K562 (cell line): ENCODE measurements around the gene RBM15. TPM values are rescaled to one million over a fixed set of nuclear protein-coding genes. Genes with fewer than 3 reads are reported as not detected.

Experiments used
- ATAC-seq: fragments of 200-7000 bp; cut with Tn5 transposase; 3 replicates; pipeline ENCODE4 v1.9.1; 2020; ENCODE audit warnings: moderate library complexity
- BruUV-seq: library from RNA; stranded (reverse); fragments of 400-500 nt; replicated peaks from 2 replicates; lab custom pipeline; 2021; lab: Mats Ljungman, UMichigan
- CTCF ChIA-PET: fragments of 300-600 bp; formaldehyde crosslinking; extraction: SDS; loops from one replicate; lab custom pipeline; 2021; ENCODE audit warnings: low intra/inter-chr PET ratio; lab: Yijun Ruan, JAX
- POLR2A ChIA-PET: fragments of 300-600, 350-650 bp; sonication (Branson Sonifier 250); formaldehyde crosslinking; extraction: SDS; loops from one replicate; lab custom pipeline; 2021; ENCODE audit warnings: antibody characterized with exemption, inconsistent platforms; lab: Yijun Ruan, JAX
- DNase-seq, 4 experiments: peaks; one replicate each; pipeline versions ENCODE4 v3.0.0 to v3.0.0-alpha.2; 2011 to 2018; ENCODE audit warnings: low spot score in 3 of 4, mixed read lengths in 3 of 4; ENCODE audit errors: extremely low read depth in 1 of 4
- FAIRE-seq: peaks from 2 replicates; lab custom pipeline; 2011; peaks lifted over from hg19 to GRCh38; lab: Jason Lieb, UNC
- H2AFZ ChIP-seq: 2 replicates; pipeline ENCODE4 v1.6.0; 2011; ENCODE audit warnings: low read depth, low read length, control low read depth, inconsistent platforms
- H3K27ac ChIP-seq: fragments of 200-600 bp; 3 replicates; pipeline ENCODE4 v1.8.0; 2011; ENCODE audit warnings: low read depth, mild to moderate bottlenecking, control low read depth, inconsistent platforms, low read length, moderate library complexity, mixed read lengths; ENCODE audit errors: extremely low read depth
- H3K27me3 ChIP-seq, 2 experiments: fragments of 300-600 bp in 1 of 2; 2 replicates in 1 of 2; 3 replicates in 1 of 2; pipeline versions ENCODE4 v1.6.0 to v1.8.0; 2011; ENCODE audit warnings: inconsistent platforms in 2 of 2, low read length in 2 of 2, mild to moderate bottlenecking in 1 of 2, mixed read lengths in 1 of 2, moderate library complexity in 1 of 2; ENCODE audit not compliant: control insufficient read depth in 2 of 2, insufficient read depth in 2 of 2
- H3K36me3 ChIP-seq: fragments of 300-600 bp; 3 replicates; pipeline ENCODE4 v1.8.0; 2011; ENCODE audit warnings: mild to moderate bottlenecking, low read length, inconsistent platforms; ENCODE audit not compliant: control insufficient read depth, insufficient read depth
- H3K4me1 ChIP-seq, 2 experiments: fragments of 200-600 bp in 1 of 2; replicated peaks in 1 of 2; 2 replicates in 1 of 2; 3 replicates in 1 of 2; pipeline versions ENCODE4 v1.5.1 to v1.8.0; 2011; ENCODE audit warnings: inconsistent platforms in 2 of 2, low read length in 2 of 2, mild to moderate bottlenecking in 1 of 2, mixed read lengths in 1 of 2, moderate library complexity in 1 of 2; ENCODE audit not compliant: control insufficient read depth in 2 of 2, insufficient read depth in 2 of 2
- H3K4me2 ChIP-seq: 2 replicates; pipeline ENCODE4 v1.6.1; 2011; ENCODE audit warnings: low read length, control low read depth, inconsistent platforms, mixed read lengths; ENCODE audit not compliant: insufficient read depth
- H3K4me3 ChIP-seq: fragments of 200-600 bp; sonication (generic), shearing (Covaris generic); 2 replicates; pipeline ENCODE4 v1.5.1; 2016; ENCODE audit warnings: control low read depth, inconsistent platforms
- H3K79me2 ChIP-seq: fragments of 200-600 bp; 3 replicates; pipeline ENCODE4 v1.8.0; 2011; ENCODE audit warnings: low read length, inconsistent platforms; ENCODE audit not compliant: control insufficient read depth, insufficient read depth
- H3K9ac ChIP-seq, 2 experiments: 2 replicates each; pipeline versions ENCODE4 v1.6.0 to v1.6.1; 2011; ENCODE audit warnings: low read depth in 2 of 2, low read length in 2 of 2, control low read depth in 1 of 2, inconsistent platforms in 1 of 2, mild to moderate bottlenecking in 1 of 2, mixed read lengths in 1 of 2; ENCODE audit not compliant: insufficient read depth in 1 of 2
- H3K9me1 ChIP-seq: one replicate; pipeline ENCODE4 v1.6.0; 2011; ENCODE audit warnings: inconsistent platforms, mild to moderate bottlenecking, low read length, moderate library complexity; ENCODE audit not compliant: control insufficient read depth, insufficient read depth
- H3K9me3 ChIP-seq: replicated peaks from 2 replicates; pipeline ENCODE4 v1.5.1; 2011; ENCODE audit warnings: low read depth, low read length, inconsistent platforms; ENCODE audit not compliant: control insufficient read depth, insufficient read depth
- H4K20me1 ChIP-seq: replicated peaks from 2 replicates; pipeline ENCODE4 v1.6.1; 2011; ENCODE audit warnings: low read length, inconsistent platforms, mixed read lengths; ENCODE audit not compliant: control insufficient read depth, insufficient read depth
- NCOA2 ChIP-seq, 2 experiments: fragments of 450-650 bp; IDR thresholded peaks; 2 replicates each; pipeline ENCODE4 v1.6.1; 2018; ENCODE audit warnings: mild to moderate bottlenecking in 2 of 2, moderate library complexity in 1 of 2; ENCODE audit not compliant: partially characterized antibody in 2 of 2
- NFIC ChIP-seq: fragments of 450-650 bp; IDR thresholded peaks from 2 replicates; pipeline ENCODE4 v1.6.1; 2017; ENCODE audit warnings: mild to moderate bottlenecking, inconsistent platforms
- SMC3 ChIP-seq: conservative IDR thresholded peaks from 2 replicates; pipeline ENCODE4 v1.6.1; 2011; ENCODE audit warnings: low read depth, low read length, improper control_type of control experiment; ENCODE audit not compliant: insufficient read depth
- SP1 ChIP-seq: sonication (generic); formaldehyde crosslinking; IDR thresholded peaks from 2 replicates; pipeline ENCODE4 v1.8.1; 2022; ENCODE audit warnings: mild to moderate bottlenecking, missing genetic modification reagents
- TGIF2 ChIP-seq: sonication (generic); formaldehyde crosslinking; IDR thresholded peaks from 2 replicates; pipeline ENCODE4 v1.8.1; 2022; ENCODE audit warnings: mild to moderate bottlenecking, missing genetic modification reagents, moderate library complexity
- ZFPM2 ChIP-seq: fragments of 250-450 bp; sonication (Bioruptor Pico); IDR thresholded peaks from 2 replicates; pipeline ENCODE4 v1.5.1; 2022; ENCODE audit warnings: mild to moderate bottlenecking
- ZNF121 ChIP-seq: sonication (generic); formaldehyde crosslinking; conservative IDR thresholded peaks from 2 replicates; pipeline ENCODE4 v1.8.0; 2022; ENCODE audit warnings: missing genetic modification reagents
- WGBS: fragments of 100-300 bp; shearing (Covaris generic); methylation state at CpG from one replicate; pipeline ENCODE4 v1.1.6; 2016; ENCODE audit warnings: low coverage, mixed read lengths; ENCODE audit not compliant: insufficient coverage; ENCODE audit errors: missing lambda C conversion rate; 5-methylcytosine and 5-hydroxymethylcytosine counted together
- in situ Hi-C: fragments of 300-500 bp; cut with MboI; formaldehyde crosslinking; loops from 4 replicates; pipeline ENCODE4 v1.15.0; 2018; ENCODE audit warnings: inconsistent platforms, mixed read lengths
- intact Hi-C: fragments of 100-400 bp; cut with micrococcal nuclease; formaldehyde crosslinking; loops from 2 replicates; pipeline ENCODE4 v1.14.2; 2022
- polyA plus RNA-seq, 8 experiments: library from polyadenylated mRNA; depleted of rRNA in 4 of 8; stranded (reverse) in 5 of 8; unstranded in 3 of 8; fragments of >200 nt; fragmentation: Nextera tagmentation in 2 of 8; fragmentation: Illumina TruSeq in 1 of 8; extraction: Ambion mirVana in 2 of 8; extraction: Trizol in 1 of 8; gene quantifications; 2 replicates each; pipeline versions ENCODE4 v1.2.1 to v1.2.3, GENCODE V29; 2011 to 2014; ENCODE audit warnings: inconsistent platforms in 1 of 8, missing spikeins in 1 of 8
- total RNA-seq, 7 experiments: library from RNA; depleted of rRNA in 6 of 7; stranded (reverse); fragments of >200 nt in 6 of 7; fragmentation: Illumina TruSeq in 2 of 7; extraction: Trizol in 2 of 7; gene quantifications; 2 replicates each; pipeline versions ENCODE4 v1.2.1 to v1.2.3, GENCODE V29; 2011 to 2021; ENCODE audit warnings: low replicate concordance in 1 of 7
- TF ChIP-seq, protein P1 (sequence below): sonication (generic); formaldehyde crosslinking; IDR thresholded peaks from 2 replicates; pipeline ENCODE4 v1.4.0; 2020; ENCODE audit warnings: mild to moderate bottlenecking, missing genetic modification reagents

RBM15 gene
- total and polyA plus RNA-seq, 9 of the 15 experiments (the other 6 are each of a cell fraction or from before 2014, with no cell fraction given) = 2.4 to 63.4 (median 28.2) TPM

DNA sequence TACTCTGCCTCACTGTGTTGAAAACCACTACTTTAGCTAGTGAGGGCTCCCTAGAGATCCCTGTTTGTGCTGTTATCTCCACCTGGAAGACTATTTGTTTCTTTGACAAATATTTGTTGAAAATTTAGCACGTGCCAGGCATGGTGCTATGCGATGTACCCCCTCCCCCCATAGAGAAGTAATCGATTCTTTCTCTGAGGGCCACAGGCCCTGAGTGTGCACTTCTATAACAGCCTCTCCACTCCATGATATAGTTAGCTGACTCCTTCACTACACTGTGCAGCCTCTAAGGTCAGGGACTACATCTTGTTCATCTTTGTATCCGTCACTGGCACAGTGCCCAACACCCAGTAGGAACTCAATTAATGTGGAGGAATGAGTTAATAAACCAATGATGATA, 17.3 kb upstream of the RBM15 start:
- Histone ChIP-seq H2AFZ (no peak overlapping the region), H3K27me3 (no peaks in the 10 kb centered on the region; a peak in 1 of 5 replicates), H3K9me1 (no peaks in the 10 kb centered on the region), H3K4me2 (no peak overlapping the region), H4K20me1 (no peaks in the 10 kb centered on the region), H3K4me1 (no peaks in the 10 kb centered on the region), H3K79me2 (no peaks in the 10 kb centered on the region), H3K36me3 (no peaks in the 10 kb centered on the region), H3K9ac (no peak overlapping the region), H3K4me3 (no peak overlapping the region), H3K9me3 (no peaks in the 10 kb centered on the region), H3K27ac (no peak overlapping the region)
- in situ Hi-C loops = no loop called here
- 14% methylated on average over 4 of the region's 4 CpGs for WGBS
- ChIA-PET CTCF (no interaction called here), POLR2A (interaction anchor here (1.4 kb wide), 1 partner anchor 13 kb away, joined by 5 read pairs; no protein-coding TSS in a partner anchor)
- BruUV-seq = no TSS peak
- no peak for DNase-seq
- no peak for FAIRE-seq
- ATAC-seq = no peak
- intact Hi-C loops = no loop called here
- TF ChIP-seq NFIC (peak; percentile 82), ZFPM2 (no peak)

DNA sequence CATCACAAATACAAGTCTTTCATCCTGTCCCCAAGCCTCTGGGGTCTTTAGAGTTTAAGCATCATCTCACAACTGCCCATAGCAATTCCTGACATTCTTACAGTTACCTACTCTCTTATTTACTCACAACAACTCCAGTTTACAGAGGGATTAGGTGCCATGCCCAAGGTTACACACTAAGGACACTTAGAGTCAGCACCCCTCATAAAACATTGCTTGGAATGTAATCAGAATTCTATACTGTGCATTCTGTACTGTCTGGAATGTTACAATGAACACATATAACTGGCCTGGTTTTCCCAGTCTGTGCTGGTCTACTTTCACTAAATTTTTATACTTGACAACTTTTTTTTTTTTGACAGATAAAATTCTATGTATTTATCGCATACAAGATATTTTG, 14.5 kb upstream of the RBM15 start:
- peaks cover 4% of the 10 kb centered on the region; the same call in 1 of the 2 replicates for H3K9me3 ChIP-seq
- no TSS peak for BruUV-seq
- ChIA-PET CTCF (no interaction called here), POLR2A (interaction anchor here (7.6 kb wide), 1 partner anchor 14 kb away, joined by 36 read pairs; the partner anchor contains the start of gene RBM15)
- no peak overlapping the region for H3K27ac ChIP-seq
- H3K27me3 ChIP-seq = no peaks in the 10 kb centered on the region; a peak in 1 of 5 replicates
- no peaks in the 10 kb centered on the region for H3K79me2 ChIP-seq
- FAIRE-seq (no peak), ATAC-seq (no peak), DNase-seq (no peak)
- no peak overlapping the region for H3K4me2 ChIP-seq
- H3K9me1 ChIP-seq = no peaks in the 10 kb centered on the region
- intact Hi-C loops (no loop called here), in situ Hi-C loops (no loop called here)
- no peak for TF ChIP-seq NCOA2 (IDR thresholded peaks at IDR 0.05; ENCODE audit: partially characterized antibody in 2 of 2)
- no peak for TF ChIP-seq SMC3
- TF ChIP-seq, protein P1, sequence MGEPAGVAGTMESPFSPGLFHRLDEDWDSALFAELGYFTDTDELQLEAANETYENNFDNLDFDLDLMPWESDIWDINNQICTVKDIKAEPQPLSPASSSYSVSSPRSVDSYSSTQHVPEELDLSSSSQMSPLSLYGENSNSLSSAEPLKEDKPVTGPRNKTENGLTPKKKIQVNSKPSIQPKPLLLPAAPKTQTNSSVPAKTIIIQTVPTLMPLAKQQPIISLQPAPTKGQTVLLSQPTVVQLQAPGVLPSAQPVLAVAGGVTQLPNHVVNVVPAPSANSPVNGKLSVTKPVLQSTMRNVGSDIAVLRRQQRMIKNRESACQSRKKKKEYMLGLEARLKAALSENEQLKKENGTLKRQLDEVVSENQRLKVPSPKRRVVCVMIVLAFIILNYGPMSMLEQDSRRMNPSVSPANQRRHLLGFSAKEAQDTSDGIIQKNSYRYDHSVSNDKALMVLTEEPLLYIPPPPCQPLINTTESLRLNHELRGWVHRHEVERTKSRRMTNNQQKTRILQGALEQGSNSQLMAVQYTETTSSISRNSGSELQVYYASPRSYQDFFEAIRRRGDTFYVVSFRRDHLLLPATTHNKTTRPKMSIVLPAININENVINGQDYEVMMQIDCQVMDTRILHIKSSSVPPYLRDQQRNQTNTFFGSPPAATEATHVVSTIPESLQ = no peak
- TF ChIP-seq SP1 (CRISPR knock-in tag) = no peak
- TF ChIP-seq ZNF121 = no peak
- TF ChIP-seq TGIF2 (CRISPR knock-in tag) = no peak
- no peaks in the 10 kb centered on the region for H4K20me1 ChIP-seq
- no peak overlapping the region for H3K9ac ChIP-seq
- no peaks in the 10 kb centered on the region for H3K36me3 ChIP-seq
- 28% methylated on average over 1 of the region's 1 CpG for WGBS
- peaks cover 0 to 8% of the 10 kb centered on the region in 2 experiments; a peak in 2 of 5 replicates for H3K4me1 ChIP-seq
- H2AFZ ChIP-seq = no peak overlapping the region
- H3K4me3 ChIP-seq = no peak overlapping the region
